ENCODE data around the gene CAPN7.

GRCh38 chr3:15199493-15200105 is 6.4 kb upstream of the CAPN7 start:
- TF ChIP-seq CTCF (IDR thresholded peaks at IDR 0.05) (no peak), POLR2A (IDR thresholded peaks at IDR 0.05) (no peak)
